Smooth muscle cell (in vitro differentiated cells): Measurements from ENCODE around the gene SDHAF2. TPM values are rescaled to one million over a fixed set of nuclear protein-coding genes. Genes with fewer than 3 reads are reported as not detected.

Experiments used
- DNase-seq: peaks from one replicate; lab custom pipeline; 2025; ENCODE audit not compliant: unreplicated experiment; lab: John Stamatoyannopoulos, UW
- H2AFZ ChIP-seq: fragments of 200-600 bp; sonication (generic); 2 replicates; pipeline ENCODE4 v1.6.0; 2016; ENCODE audit warnings: antibody characterized with exemption, low read depth, mild to moderate bottlenecking
- H3F3A ChIP-seq: fragments of 200-600 bp; sonication (generic); 2 replicates; pipeline ENCODE4 v1.6.0; 2017; ENCODE audit warnings: antibody characterized with exemption, low read depth
- H3K27ac ChIP-seq: fragments of 200-600 bp; sonication (generic); 2 replicates; pipeline ENCODE4 v1.5.1; 2016; ENCODE audit warnings: low read depth, mild to moderate bottlenecking
- H3K27me3 ChIP-seq: fragments of 200-600 bp; sonication (generic); 2 replicates; pipeline ENCODE4 v1.6.1; 2016; ENCODE audit warnings: low read depth, mild to moderate bottlenecking
- H3K36me3 ChIP-seq: fragments of 200-600 bp; sonication (generic); 2 replicates; pipeline ENCODE4 v1.5.1; 2016; ENCODE audit warnings: low read depth
- H3K4me1 ChIP-seq: fragments of 200-600 bp; sonication (generic); 2 replicates; pipeline ENCODE4 v1.5.1; 2016; ENCODE audit warnings: low read depth
- H3K4me2 ChIP-seq: fragments of 200-600 bp; sonication (generic); 2 replicates; pipeline ENCODE4 v1.6.0; 2016; ENCODE audit warnings: mild to moderate bottlenecking
- H3K4me3 ChIP-seq: fragments of 200-600 bp; sonication (generic); 2 replicates; pipeline ENCODE4 v1.5.1; 2016; ENCODE audit warnings: mild to moderate bottlenecking
- H3K79me2 ChIP-seq: fragments of 200-600 bp; sonication (generic); 2 replicates; pipeline ENCODE4 v1.6.0; 2016; ENCODE audit warnings: low read depth, mild to moderate bottlenecking
- H3K9ac ChIP-seq: fragments of 200-600 bp; sonication (generic); 2 replicates; pipeline ENCODE4 v1.6.0; 2016; ENCODE audit warnings: low read depth
- H3K9me3 ChIP-seq: fragments of 200-600 bp; sonication (generic); replicated peaks from 2 replicates; pipeline ENCODE4 v1.5.1; 2016; ENCODE audit warnings: low read depth
- H4K20me1 ChIP-seq: fragments of 200-600 bp; sonication (generic); 2 replicates; pipeline ENCODE4 v1.6.0; 2016; ENCODE audit warnings: low read depth
- WGBS: methylation state at CpG from one replicate; pipeline ENCODE4 v1.1.7; 2016; ENCODE audit warnings: low lambda C conversion rate; 5-methylcytosine and 5-hydroxymethylcytosine counted together
- polyA plus RNA-seq: library from polyadenylated mRNA; unstranded; fragments of >200 nt; fragmentation: Nextera tagmentation; extraction: Ambion mirVana; gene quantifications from 2 replicates; pipeline ENCODE4 v1.2.1, GENCODE V29; 2016
- total RNA-seq: library from RNA; depleted of rRNA; stranded (reverse); fragments of >200 nt; gene quantifications from 2 replicates; pipeline ENCODE4 v1.2.3, GENCODE V29; 2014
- TF ChIP-seq, protein P1 (sequence below): fragments of 200-600 bp; sonication (generic); IDR thresholded peaks from 2 replicates; pipeline ENCODE4 v1.5.1; 2017; ENCODE audit warnings: borderline replicate concordance, mild to moderate bottlenecking, antibody characterized with exemption; ENCODE audit not compliant: insufficient read depth, poor library complexity, severe bottlenecking

Gene SDHAF2
- total and polyA plus RNA-seq, 2 experiments from 2014 or later = 25.0 to 47.1 TPM

DNA sequence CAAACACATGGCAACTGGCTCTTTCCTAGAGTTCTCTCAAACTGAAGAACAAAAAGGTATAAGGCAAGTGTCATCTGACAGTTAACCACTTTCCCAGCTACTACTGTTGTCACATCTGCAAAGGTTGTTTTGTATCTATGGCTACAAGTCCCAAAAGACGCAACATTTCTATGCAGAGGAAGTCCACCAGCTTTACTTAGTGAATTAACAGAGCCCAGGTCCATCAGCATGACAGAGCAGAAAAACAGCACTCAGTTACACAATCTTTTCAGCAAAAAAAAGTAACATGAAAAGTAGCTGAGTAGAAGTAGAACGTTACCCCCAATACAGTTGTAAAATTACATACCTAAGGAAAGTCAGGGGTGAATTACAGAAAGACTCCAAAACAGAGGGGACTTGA is 12.3 kb upstream of the SDHAF2 start:
- Histone ChIP-seq H3K27me3 (no peaks in the 10 kb centered on the region), H4K20me1 (peaks cover 69% of the 10 kb centered on the region), H2AFZ (no peak overlapping the region), H3F3A (no peaks in the 10 kb centered on the region), H3K4me1 (no peaks in the 10 kb centered on the region), H3K4me2 (no peak overlapping the region), H3K9ac (no peak overlapping the region), H3K79me2 (peaks cover 36% of the 10 kb centered on the region), H3K36me3 (peaks cover 52% of the 10 kb centered on the region), H3K9me3 (no peaks in the 10 kb centered on the region), H3K27ac (no peak overlapping the region), H3K4me3 (no peak overlapping the region)
- no peak for DNase-seq
- TF ChIP-seq, protein P1, sequence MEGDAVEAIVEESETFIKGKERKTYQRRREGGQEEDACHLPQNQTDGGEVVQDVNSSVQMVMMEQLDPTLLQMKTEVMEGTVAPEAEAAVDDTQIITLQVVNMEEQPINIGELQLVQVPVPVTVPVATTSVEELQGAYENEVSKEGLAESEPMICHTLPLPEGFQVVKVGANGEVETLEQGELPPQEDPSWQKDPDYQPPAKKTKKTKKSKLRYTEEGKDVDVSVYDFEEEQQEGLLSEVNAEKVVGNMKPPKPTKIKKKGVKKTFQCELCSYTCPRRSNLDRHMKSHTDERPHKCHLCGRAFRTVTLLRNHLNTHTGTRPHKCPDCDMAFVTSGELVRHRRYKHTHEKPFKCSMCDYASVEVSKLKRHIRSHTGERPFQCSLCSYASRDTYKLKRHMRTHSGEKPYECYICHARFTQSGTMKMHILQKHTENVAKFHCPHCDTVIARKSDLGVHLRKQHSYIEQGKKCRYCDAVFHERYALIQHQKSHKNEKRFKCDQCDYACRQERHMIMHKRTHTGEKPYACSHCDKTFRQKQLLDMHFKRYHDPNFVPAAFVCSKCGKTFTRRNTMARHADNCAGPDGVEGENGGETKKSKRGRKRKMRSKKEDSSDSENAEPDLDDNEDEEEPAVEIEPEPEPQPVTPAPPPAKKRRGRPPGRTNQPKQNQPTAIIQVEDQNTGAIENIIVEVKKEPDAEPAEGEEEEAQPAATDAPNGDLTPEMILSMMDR = no peak
- 95% methylated on average over 2 of the region's 2 CpGs for WGBS

DNA sequence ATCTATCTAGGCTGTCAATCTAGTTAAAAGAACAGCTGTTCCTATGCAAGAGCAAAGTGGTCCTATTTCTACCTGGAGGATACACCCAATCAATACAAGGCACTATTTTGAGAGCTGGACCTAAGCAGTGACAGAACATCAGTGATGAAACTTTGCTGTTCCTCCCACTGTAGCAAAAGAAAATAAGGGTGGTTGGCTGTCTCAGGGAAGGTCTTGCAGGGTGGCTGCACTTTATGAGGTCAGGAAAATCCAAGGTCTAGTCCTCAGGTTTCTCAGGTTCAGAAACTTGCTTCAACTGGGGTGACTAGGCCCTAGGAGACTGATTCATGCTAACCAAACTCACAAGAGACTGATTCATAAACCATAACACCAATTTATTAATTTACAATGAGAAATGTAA is 11.8 kb upstream of the SDHAF2 start:
- DNase-seq = no peak
- Histone ChIP-seq H3F3A (no peaks in the 10 kb centered on the region), H3K4me1 (no peaks in the 10 kb centered on the region), H3K9me3 (no peaks in the 10 kb centered on the region), H4K20me1 (peaks cover 71% of the 10 kb centered on the region), H3K36me3 (peaks cover 49% of the 10 kb centered on the region), H3K4me2 (no peak overlapping the region), H3K9ac (no peak overlapping the region), H2AFZ (no peak overlapping the region), H3K27ac (no peak overlapping the region), H3K4me3 (no peak overlapping the region), H3K79me2 (peaks cover 38% of the 10 kb centered on the region), H3K27me3 (no peaks in the 10 kb centered on the region)
- TF ChIP-seq, protein P1 = no peak

GRCh38 chr11:61422226-61422625 is 7.7 kb upstream of the SDHAF2 start:
- no peak overlapping the region for H3K9ac ChIP-seq
- no peak overlapping the region for H2AFZ ChIP-seq
- H3F3A ChIP-seq = no peaks in the 10 kb centered on the region
- no peak overlapping the region for H3K4me2 ChIP-seq
- H3K79me2 ChIP-seq = peaks cover 72% of the 10 kb centered on the region
- H4K20me1 ChIP-seq = peaks cover 80% of the 10 kb centered on the region
- no peaks in the 10 kb centered on the region for H3K9me3 ChIP-seq
- no peaks in the 10 kb centered on the region for H3K27me3 ChIP-seq
- WGBS = 100% methylated on average over 3 of the region's 3 CpGs
- H3K4me1 ChIP-seq = no peaks in the 10 kb centered on the region
- no peak overlapping the region for H3K4me3 ChIP-seq
- TF ChIP-seq, protein P1 = no peak
- peaks cover 43% of the 10 kb centered on the region for H3K36me3 ChIP-seq
- no peak for DNase-seq
- no peak overlapping the region for H3K27ac ChIP-seq

DNA sequence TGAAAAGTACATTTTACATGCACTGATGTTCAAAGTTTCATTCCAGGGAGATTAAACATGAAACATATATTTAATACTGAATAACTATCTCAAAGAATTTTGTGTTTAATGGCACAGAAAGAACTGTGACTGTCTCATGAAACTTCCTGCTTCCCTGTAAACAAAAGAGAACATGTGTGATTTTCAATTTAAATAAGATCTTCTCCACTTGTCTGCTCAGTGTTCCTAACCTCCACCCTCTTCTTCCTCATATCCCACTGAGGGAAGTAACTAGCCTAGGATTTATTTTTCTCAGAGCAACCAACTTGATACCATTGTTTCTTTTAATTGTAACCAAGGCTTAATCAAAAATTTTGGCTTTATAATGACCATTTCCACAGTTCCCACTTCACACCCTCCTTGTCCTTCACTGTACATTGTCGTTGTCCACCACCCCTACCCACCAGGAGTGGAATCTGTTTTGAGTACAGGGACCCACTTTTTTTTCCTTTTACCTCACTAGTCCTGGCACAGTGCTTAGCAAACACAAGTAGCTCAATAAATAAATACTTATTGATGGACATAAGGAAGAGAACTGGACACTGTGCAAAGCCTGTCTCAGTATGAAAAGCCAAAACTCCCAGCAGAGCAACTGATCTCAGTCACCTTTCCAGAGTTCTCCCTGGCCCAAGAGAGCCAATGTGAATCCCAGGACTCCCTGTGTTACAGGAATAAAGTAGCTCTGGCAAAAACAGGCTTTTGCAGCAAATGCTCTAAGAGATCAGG is 4.4 kb upstream of the SDHAF2 start:
- TF ChIP-seq, protein P1 = no peak
- Histone ChIP-seq H3K36me3 (peaks cover 30% of the 10 kb centered on the region), H3F3A (no peaks in the 10 kb centered on the region), H4K20me1 (peaks cover 50% of the 10 kb centered on the region), H3K4me2 (no peak overlapping the region), H3K9ac (no peak overlapping the region), H3K27me3 (no peaks in the 10 kb centered on the region), H3K79me2 (peaks cover 75% of the 10 kb centered on the region), H3K27ac (no peak overlapping the region), H3K9me3 (no peaks in the 10 kb centered on the region), H3K4me1 (peaks cover 7% of the 10 kb centered on the region), H2AFZ (no peak overlapping the region), H3K4me3 (no peak overlapping the region)
- no peak for DNase-seq
- 96% methylated on average over 1 of the region's 1 CpG for WGBS
